H1 (cell line): ENCODE measurements around the gene TMEM151B. TPM values are rescaled to one million over a fixed set of nuclear protein-coding genes. Genes with fewer than 3 reads are reported as not detected.

Source experiments
- CHD7 ChIP-seq: fragments of 300-600 bp; sonication (generic); IDR thresholded peaks from 2 replicates; pipeline ENCODE4 v1.7.1; 2012; ENCODE audit warnings: low read length, moderate library complexity, mild to moderate bottlenecking, inconsistent platforms; ENCODE audit not compliant: insufficient replicate concordance
- CREB1 ChIP-seq: IDR thresholded peaks from 2 replicates; pipeline ENCODE4 v1.6.1; 2012; ENCODE audit warnings: inconsistent platforms
- EZH2 ChIP-seq: fragments of 200-600 bp; sonication (generic); IDR thresholded peaks from 2 replicates; pipeline ENCODE4 v1.7.1; 2012; ENCODE audit warnings: low read depth, mild to moderate bottlenecking, moderate library complexity, low read length, inconsistent platforms; ENCODE audit not compliant: severe bottlenecking
- FOSL1 ChIP-seq: IDR thresholded peaks from 2 replicates; pipeline ENCODE4 v1.6.1; 2011; ENCODE audit warnings: mild to moderate bottlenecking, low read depth, low read length, moderate library complexity; ENCODE audit not compliant: insufficient read depth
- MAFK ChIP-seq: IDR thresholded peaks from 2 replicates; pipeline ENCODE4 v1.6.1; 2012; ENCODE audit warnings: low read depth, mild to moderate bottlenecking, improper control_type of control experiment, low read length
- PHF8 ChIP-seq: fragments of 200-600 bp; sonication (generic); conservative IDR thresholded peaks from 2 replicates; pipeline ENCODE4 v1.7.1; 2012; ENCODE audit warnings: low read depth, mild to moderate bottlenecking, inconsistent platforms, low read length, moderate library complexity
- POLR2A ChIP-seq, 2 experiments: IDR thresholded peaks; 1 replicate in 1 of 2; 2 replicates in 1 of 2; pipeline ENCODE4 v1.6.1; 2011; ENCODE audit warnings: low read depth in 2 of 2, low read length in 2 of 2, mild to moderate bottlenecking in 2 of 2; ENCODE audit errors: control extremely low read depth in 1 of 2
- RFX5 ChIP-seq: IDR thresholded peaks from 2 replicates; pipeline ENCODE4 v1.6.1; 2011; ENCODE audit warnings: low read depth, low read length, improper control_type of control experiment, borderline replicate concordance
- SIN3A ChIP-seq, 2 experiments: IDR thresholded peaks in 1 of 2; conservative IDR thresholded peaks in 1 of 2; 2 replicates each; pipeline ENCODE4 v1.6.1; 2011 to 2012; ENCODE audit warnings: low read length in 2 of 2, improper control_type of control experiment in 1 of 2, low read depth in 1 of 2, mild to moderate bottlenecking in 1 of 2
- SIRT6 ChIP-seq: IDR thresholded peaks from one replicate; pipeline ENCODE4 v1.7.1; 2012; ENCODE audit warnings: low read length, inconsistent platforms
- SUZ12 ChIP-seq: fragments of 200-600 bp; sonication (generic); IDR thresholded peaks from 2 replicates; pipeline ENCODE4 v1.6.1; 2012; ENCODE audit warnings: mild to moderate bottlenecking, inconsistent platforms, low read length, moderate library complexity, mixed read lengths
- polyA plus RNA-seq, 7 experiments: library from polyadenylated mRNA; depleted of rRNA in 3 of 7; stranded (reverse) in 5 of 7; unstranded in 2 of 7; fragments of >200 nt in 5 of 7; fragments of 200-250 nt in 2 of 7; gene quantifications; 1 replicate in 5 of 7; 2 replicates in 1 of 7; 4 replicates in 1 of 7; pipeline versions ENCODE4 v1.2.1 to v1.2.3, GENCODE V29; 2011 to 2013; ENCODE audit warnings: missing spikeins in 2 of 7, mixed read lengths in 2 of 7
- total RNA-seq: library from RNA; stranded (reverse); fragmentation: NEBNext Ultra II Directional; extraction: Animal tissue kit (Norgen Biotek cat#: 25700); gene quantifications from 2 replicates; pipeline ENCODE4 v1.2.1, GENCODE V29; 2021

Gene TMEM151B
- total and polyA plus RNA-seq, 2 of the 8 experiments (the other 6 are each of a cell fraction or from before 2014, with no cell fraction given) = 8.0 to 15.5 TPM

- no peak for TF ChIP-seq CHD7
- TF ChIP-seq CREB1 = peak; percentile 89
- peak; percentile 24; the same call in 1 of the 2 replicates for TF ChIP-seq MAFK
- TF ChIP-seq SIRT6 = no peak
- TF ChIP-seq FOSL1 = no peak
- peak; percentile 90 to 92 for TF ChIP-seq SIN3A (conservative IDR thresholded peaks at IDR 0.05 in 1 of 2, IDR thresholded peaks at IDR 0.05 in 1 of 2; ENCODE audit: low read depth in 1 of 2, low read length in 2 of 2)
- TF ChIP-seq POLR2A (IDR thresholded peaks at IDR 0.05; ENCODE audit: control extremely low read depth in 1 of 2, low read depth in 2 of 2, low read length in 2 of 2) = peak; percentile 99 to 100
- no peak for TF ChIP-seq SUZ12
- no peak for TF ChIP-seq EZH2
- TF ChIP-seq RFX5 = no peak
- TF ChIP-seq PHF8 = peak; percentile 98
Measured at GRCh38 chr6:44246663-44247337, 23.4 kb upstream of the TMEM151B start, which contains the start of gene HSP90AB1 (continued).
